Erythroblast (primary cell): Measurements from ENCODE around the gene ELAPOR1.

Experiments used
- GATA1 ChIP-seq: IDR thresholded peaks from 2 replicates; pipeline ENCODE4 v1.6.1; 2011; ENCODE audit warnings: low read depth, mild to moderate bottlenecking, control low read depth, low read length, moderate library complexity
- POLR2A ChIP-seq: IDR thresholded peaks from 2 replicates; pipeline ENCODE4 v1.6.1; 2011; ENCODE audit warnings: mild to moderate bottlenecking, low read length

DNA sequence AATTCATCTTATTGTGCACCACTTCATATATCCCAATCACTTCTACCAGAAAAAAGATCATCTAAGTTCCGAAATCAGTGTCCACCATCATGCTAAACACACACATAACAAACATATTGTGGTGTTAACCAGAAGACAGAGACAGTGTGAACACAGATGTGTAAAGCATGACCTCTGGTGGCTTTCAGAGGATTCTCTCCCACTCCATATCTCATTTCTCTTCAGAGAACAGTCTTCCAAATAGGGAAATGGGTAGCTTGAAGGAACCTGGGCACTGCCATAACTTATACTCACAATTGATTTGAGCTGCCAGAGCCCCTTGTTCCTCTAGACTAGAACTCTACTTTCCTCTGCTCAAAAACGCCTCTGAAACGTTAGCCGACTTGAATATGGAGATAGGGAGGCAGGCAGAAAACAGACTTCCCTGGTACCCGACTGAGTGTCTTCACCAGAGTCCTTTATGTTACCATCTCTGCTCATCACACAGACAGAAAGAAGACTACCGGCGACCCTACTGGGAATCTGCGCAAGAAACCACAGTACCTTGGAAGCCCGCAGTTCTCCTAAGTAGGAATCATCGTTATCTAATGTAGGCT is 1.8 kb upstream of the ELAPOR1 start:
- TF ChIP-seq POLR2A = no peak
- no peak for TF ChIP-seq GATA1
